Measurements from ENCODE around the gene TMEM185B.

DNA sequence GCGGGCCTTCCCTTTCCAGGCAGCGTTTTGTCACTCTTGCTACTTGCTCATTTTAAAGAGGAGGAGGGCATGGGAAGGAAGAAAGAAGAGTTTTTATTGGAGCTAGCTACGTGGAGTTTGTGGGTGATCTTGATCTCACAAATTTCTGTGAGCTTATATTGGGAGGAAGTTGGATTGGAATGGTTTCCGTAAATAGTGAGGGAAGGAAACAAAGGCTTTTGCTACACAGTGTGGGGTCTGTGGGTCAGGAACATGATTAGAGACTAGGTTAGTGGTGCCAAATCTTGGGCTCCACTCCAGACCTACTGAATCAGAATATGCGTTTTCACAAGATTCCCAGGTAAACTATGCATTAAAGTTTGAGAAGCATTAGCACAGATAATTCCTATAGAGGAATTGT lies 37.5 kb upstream of the TMEM185B start:
- TF ChIP-seq, protein P1, sequence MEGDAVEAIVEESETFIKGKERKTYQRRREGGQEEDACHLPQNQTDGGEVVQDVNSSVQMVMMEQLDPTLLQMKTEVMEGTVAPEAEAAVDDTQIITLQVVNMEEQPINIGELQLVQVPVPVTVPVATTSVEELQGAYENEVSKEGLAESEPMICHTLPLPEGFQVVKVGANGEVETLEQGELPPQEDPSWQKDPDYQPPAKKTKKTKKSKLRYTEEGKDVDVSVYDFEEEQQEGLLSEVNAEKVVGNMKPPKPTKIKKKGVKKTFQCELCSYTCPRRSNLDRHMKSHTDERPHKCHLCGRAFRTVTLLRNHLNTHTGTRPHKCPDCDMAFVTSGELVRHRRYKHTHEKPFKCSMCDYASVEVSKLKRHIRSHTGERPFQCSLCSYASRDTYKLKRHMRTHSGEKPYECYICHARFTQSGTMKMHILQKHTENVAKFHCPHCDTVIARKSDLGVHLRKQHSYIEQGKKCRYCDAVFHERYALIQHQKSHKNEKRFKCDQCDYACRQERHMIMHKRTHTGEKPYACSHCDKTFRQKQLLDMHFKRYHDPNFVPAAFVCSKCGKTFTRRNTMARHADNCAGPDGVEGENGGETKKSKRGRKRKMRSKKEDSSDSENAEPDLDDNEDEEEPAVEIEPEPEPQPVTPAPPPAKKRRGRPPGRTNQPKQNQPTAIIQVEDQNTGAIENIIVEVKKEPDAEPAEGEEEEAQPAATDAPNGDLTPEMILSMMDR (IDR thresholded peaks at IDR 0.05), result no peak
- no peak for TF ChIP-seq POLR2A (IDR thresholded peaks at IDR 0.05)
